OCI-LY7 (cell line): ENCODE results near the gene DNAH9.

Source experiments
- EZH2phosphoT487 ChIP-seq: fragments of 200-600 bp; sonication (generic); IDR thresholded peaks from 2 replicates; pipeline ENCODE4 v1.6.1; 2018; ENCODE audit warnings: low read depth, borderline replicate concordance, mild to moderate bottlenecking, mixed run types, antibody characterized with exemption, low read length, moderate library complexity, mixed read lengths
- TF ChIP-seq, protein P1 (sequence below): fragments of 200-600 bp; sonication (generic); conservative IDR thresholded peaks from 2 replicates; pipeline ENCODE4 v1.5.1; 2014; ENCODE audit warnings: mild to moderate bottlenecking, antibody characterized with exemption, low read length, moderate library complexity, mixed read lengths

DNA sequence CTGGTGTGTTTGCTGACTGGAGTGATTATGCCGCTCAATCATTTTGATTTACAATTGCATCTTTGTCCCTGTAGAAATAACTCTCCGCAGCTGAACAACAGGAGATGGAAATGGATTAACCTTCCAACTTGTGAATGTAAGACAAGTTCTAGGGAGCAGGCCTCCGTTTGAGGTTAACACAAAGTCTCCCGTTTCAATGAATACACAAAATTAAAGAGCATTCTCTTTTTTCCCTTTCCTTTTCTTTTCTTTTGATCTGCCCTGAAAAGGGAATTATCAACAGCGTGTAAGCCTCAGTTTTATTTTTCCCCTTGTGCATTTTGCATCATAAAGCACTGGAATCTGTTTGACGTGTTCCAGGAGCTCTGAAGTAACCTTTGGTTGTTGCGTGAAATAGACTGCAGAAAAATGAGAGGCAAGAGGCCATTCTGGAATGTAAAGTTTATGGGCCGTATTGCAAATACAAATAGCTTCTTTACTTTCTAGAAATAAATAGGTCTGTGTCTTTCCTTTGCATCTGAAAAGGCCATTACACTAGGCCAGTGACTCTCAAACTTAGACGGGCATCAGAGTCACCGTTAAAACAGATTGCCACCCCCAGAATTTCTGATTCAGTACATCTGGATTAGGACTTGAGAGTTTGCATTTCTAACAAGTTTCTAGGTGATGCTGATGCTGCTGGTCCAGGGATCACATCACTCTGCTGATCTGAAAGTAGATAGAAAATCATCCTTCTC, 234.3 kb downstream of the DNAH9 start:
- TF ChIP-seq, protein P1, sequence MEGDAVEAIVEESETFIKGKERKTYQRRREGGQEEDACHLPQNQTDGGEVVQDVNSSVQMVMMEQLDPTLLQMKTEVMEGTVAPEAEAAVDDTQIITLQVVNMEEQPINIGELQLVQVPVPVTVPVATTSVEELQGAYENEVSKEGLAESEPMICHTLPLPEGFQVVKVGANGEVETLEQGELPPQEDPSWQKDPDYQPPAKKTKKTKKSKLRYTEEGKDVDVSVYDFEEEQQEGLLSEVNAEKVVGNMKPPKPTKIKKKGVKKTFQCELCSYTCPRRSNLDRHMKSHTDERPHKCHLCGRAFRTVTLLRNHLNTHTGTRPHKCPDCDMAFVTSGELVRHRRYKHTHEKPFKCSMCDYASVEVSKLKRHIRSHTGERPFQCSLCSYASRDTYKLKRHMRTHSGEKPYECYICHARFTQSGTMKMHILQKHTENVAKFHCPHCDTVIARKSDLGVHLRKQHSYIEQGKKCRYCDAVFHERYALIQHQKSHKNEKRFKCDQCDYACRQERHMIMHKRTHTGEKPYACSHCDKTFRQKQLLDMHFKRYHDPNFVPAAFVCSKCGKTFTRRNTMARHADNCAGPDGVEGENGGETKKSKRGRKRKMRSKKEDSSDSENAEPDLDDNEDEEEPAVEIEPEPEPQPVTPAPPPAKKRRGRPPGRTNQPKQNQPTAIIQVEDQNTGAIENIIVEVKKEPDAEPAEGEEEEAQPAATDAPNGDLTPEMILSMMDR, result no peak
- no peak for TF ChIP-seq EZH2phosphoT487
